ENCODE data around the gene ARHGEF26. TPM values are rescaled to one million over a fixed set of nuclear protein-coding genes. Genes with fewer than 3 reads are reported as not detected.

ARHGEF26 gene
- total RNA-seq, 1 donor = 1.7 TPM

GRCh38 chr3:154180836-154181691, 59.9 kb downstream of the ARHGEF26 start:
- TF ChIP-seq, protein P1, sequence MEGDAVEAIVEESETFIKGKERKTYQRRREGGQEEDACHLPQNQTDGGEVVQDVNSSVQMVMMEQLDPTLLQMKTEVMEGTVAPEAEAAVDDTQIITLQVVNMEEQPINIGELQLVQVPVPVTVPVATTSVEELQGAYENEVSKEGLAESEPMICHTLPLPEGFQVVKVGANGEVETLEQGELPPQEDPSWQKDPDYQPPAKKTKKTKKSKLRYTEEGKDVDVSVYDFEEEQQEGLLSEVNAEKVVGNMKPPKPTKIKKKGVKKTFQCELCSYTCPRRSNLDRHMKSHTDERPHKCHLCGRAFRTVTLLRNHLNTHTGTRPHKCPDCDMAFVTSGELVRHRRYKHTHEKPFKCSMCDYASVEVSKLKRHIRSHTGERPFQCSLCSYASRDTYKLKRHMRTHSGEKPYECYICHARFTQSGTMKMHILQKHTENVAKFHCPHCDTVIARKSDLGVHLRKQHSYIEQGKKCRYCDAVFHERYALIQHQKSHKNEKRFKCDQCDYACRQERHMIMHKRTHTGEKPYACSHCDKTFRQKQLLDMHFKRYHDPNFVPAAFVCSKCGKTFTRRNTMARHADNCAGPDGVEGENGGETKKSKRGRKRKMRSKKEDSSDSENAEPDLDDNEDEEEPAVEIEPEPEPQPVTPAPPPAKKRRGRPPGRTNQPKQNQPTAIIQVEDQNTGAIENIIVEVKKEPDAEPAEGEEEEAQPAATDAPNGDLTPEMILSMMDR (IDR thresholded peaks at IDR 0.05; ENCODE audit: insufficient read depth, low read depth, low read length) = no peak
- DNase-seq (ENCODE audit: low read depth) = peak; percentile 6
- H3K4me3 ChIP-seq (ENCODE audit: low read depth, low read length) = no peak overlapping the region

DNA sequence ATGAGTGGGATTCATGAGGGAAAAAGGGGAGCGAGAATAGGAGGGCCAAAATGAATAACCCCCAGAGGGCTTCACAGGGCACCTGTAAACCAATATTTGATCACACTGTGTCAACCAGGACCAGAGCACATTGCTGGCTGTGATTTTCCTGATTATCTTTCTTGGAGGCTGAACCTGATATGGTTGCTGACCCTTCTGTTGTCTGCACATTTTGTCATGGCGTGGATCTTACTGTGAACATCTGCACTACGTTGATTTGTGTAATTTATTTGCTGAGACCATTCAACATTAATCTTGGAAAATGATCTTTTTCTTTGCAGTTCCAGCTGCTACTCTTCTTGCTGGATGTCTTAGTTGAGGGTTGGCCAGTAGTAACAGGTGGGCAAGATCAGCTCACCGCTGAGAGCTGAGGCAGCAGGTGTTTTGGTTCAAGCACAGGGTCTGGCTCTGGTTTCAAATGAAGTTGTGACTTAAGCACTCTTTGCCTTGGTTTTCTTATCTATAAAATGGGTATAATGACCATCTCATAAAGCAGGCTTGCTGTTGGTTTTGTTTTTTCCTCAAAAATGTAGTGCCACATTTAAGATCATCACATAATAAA, 61.2 kb downstream of the ARHGEF26 start:
- TF ChIP-seq, protein P1 (IDR thresholded peaks at IDR 0.05; ENCODE audit: insufficient read depth, low read depth, low read length) = no peak
- DNase-seq (ENCODE audit: low read depth) = no peak
- no peak overlapping the region for H3K4me3 ChIP-seq (ENCODE audit: low read depth, low read length)

DNA sequence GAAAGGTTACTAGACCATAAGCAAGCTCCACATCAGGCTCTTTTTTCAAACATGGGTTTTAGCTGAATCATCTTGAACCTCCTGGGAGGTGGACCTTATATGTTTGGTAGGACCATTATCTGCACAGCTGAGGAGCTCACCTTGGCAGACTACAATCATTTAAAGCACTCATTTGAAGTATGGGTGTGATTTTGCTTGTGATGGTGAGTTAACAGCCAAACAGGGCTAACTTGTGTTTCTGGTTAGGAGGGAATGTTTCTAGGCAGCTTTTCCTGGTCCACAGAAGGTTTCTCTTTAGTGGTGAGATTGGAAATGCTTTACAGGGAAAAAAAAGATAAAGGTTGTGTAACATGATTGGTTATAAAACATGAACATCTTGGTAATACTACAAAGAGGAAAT, 61.8 kb downstream of the ARHGEF26 start:
- no peak for DNase-seq (ENCODE audit: low read depth)
- no peak overlapping the region for H3K4me3 ChIP-seq (ENCODE audit: low read depth, low read length)
- TF ChIP-seq, protein P1 (IDR thresholded peaks at IDR 0.05; ENCODE audit: insufficient read depth, low read depth, low read length) = no peak

- no peak for DNase-seq (ENCODE audit: low read depth)
- TF ChIP-seq, protein P1 (IDR thresholded peaks at IDR 0.05; ENCODE audit: insufficient read depth, low read depth, low read length) = no peak
- no peak overlapping the region for H3K4me3 ChIP-seq (ENCODE audit: low read depth, low read length)
Measured at GRCh38 chr3:154184582-154184981, 63.4 kb downstream of the ARHGEF26 start.

DNA sequence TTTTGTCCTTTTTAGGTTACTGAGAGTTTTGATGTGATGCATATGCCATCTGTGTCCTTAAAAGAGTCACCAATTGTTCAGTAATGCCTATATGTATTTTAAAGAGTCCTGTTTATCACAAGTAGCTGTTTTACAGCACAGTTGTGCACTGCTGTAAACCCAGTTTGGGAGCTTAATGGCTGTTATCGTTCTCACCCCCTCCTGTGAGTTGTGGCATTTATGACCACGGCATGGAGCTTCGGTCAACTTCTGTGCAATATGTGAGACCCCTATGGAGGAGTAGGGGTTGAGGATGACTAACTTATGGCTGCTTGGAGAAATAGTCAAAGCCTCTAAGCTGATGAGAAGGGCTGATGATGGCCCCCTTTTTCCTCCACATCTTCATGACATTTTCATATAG, 67.2 kb downstream of the ARHGEF26 start:
- TF ChIP-seq, protein P1 (IDR thresholded peaks at IDR 0.05; ENCODE audit: insufficient read depth, low read depth, low read length) = no peak
- no peak overlapping the region for H3K4me3 ChIP-seq (ENCODE audit: low read depth, low read length)
- DNase-seq (ENCODE audit: low read depth) = no peak

GRCh38 chr3:154188846-154189245, 67.7 kb downstream of the ARHGEF26 start:
- DNase-seq (ENCODE audit: low read depth) = no peak
- no peak overlapping the region for H3K4me3 ChIP-seq (ENCODE audit: low read depth, low read length)
- TF ChIP-seq, protein P1 (IDR thresholded peaks at IDR 0.05; ENCODE audit: insufficient read depth, low read depth, low read length) = no peak
